HG03460 (cell line): ENCODE data around the gene DCUN1D5.
A peak's percentile ranks its signal among the peaks of the same experiment; 100 is the strongest.

Source experiments
- ATAC-seq: cut with Tn5 transposase; IDR thresholded peaks from one replicate; pipeline ENCODE4 v1.9.1; 2021; ENCODE audit not compliant: unreplicated experiment

DCUN1D5 gene

GRCh38 chr11:103055221-103055890, 36.6 kb downstream of the DCUN1D5 start:
- peak; percentile 68 for ATAC-seq

GRCh38 chr11:103053997-103054396, 38.0 kb downstream of the DCUN1D5 start:
- ATAC-seq: no peak

GRCh38 chr11:103051981-103052380, 40.0 kb downstream of the DCUN1D5 start:
- no peak for ATAC-seq

GRCh38 chr11:103051151-103051801, 40.7 kb downstream of the DCUN1D5 start:
- no peak for ATAC-seq

- no peak for ATAC-seq
Observed at GRCh38 chr11:103050351-103050750, 41.6 kb downstream of the DCUN1D5 start.

GRCh38 chr11:103047837-103048236, 44.1 kb downstream of the DCUN1D5 start:
- ATAC-seq: no peak

- no peak for ATAC-seq
Observed at GRCh38 chr11:103043826-103044678, 47.9 kb downstream of the DCUN1D5 start.

GRCh38 chr11:103042161-103042560, 49.8 kb downstream of the DCUN1D5 start:
- ATAC-seq: no peak

GRCh38 chr11:103035791-103036434, 56.0 kb downstream of the DCUN1D5 start:
- ATAC-seq: peak; percentile 92

- no peak for ATAC-seq
Observed at GRCh38 chr11:103035216-103035615, 56.7 kb downstream of the DCUN1D5 start.

- ATAC-seq: no peak
Observed at GRCh38 chr11:103031834-103032233, 60.1 kb downstream of the DCUN1D5 start.

GRCh38 chr11:103029401-103029800, 62.6 kb downstream of the DCUN1D5 start:
- no peak for ATAC-seq

GRCh38 chr11:103028304-103029020, 63.5 kb downstream of the DCUN1D5 start:
- peak; percentile 97 for ATAC-seq

- no peak for ATAC-seq
Observed at GRCh38 chr11:103024086-103024485, 67.9 kb downstream of the DCUN1D5 start.

GRCh38 chr11:103016031-103016430, 75.9 kb downstream of the DCUN1D5 start:
- no peak for ATAC-seq

GRCh38 chr11:103013421-103013820, 78.5 kb downstream of the DCUN1D5 start:
- ATAC-seq: no peak
